NCI-H748 (cell line): Measurements from ENCODE around the gene PDE6G.

Experiments used
- DNase-seq: peaks from one replicate; lab custom pipeline; 2025; ENCODE audit not compliant: unreplicated experiment; lab: John Stamatoyannopoulos, UW

PDE6G gene

DNA sequence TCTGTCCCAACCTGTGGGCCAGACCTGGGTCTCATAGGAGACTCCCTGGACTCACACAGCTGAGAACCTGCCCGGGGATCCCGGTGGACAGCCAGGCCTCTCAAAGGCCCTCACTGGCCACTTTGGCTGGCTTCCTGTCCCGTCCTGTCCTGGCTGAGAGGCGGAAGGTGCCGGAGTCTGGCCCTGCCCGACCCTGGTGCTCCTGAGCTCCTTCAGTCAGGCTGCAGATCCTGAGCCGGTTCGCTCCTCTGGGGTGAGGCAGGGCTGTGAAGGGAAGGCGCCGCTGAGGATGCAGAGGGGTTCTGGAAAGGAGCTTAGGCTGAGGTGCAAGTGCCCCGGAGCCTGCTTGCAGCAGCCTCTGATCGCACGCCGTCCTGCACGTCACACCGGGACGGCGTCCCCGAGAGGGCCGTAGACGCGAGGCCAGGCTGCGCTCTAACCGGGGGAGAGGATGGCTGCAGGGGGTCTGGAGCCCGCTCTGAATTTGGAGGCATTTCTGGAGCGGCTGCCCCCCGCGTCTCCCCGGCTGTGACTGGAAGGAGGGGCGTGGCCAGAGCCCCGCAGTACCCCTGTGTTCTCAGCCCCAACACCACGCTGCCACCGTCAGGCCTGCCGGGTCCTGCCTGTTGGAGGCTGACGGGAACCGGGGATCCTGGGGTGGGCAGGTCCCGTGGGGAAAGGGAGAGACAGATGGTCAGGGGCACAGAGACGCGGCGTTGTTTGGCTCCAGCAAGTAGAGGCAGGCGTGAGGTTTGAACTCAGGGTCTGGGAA lies 31.6 kb upstream of the PDE6G start:
- no peak for DNase-seq

DNA sequence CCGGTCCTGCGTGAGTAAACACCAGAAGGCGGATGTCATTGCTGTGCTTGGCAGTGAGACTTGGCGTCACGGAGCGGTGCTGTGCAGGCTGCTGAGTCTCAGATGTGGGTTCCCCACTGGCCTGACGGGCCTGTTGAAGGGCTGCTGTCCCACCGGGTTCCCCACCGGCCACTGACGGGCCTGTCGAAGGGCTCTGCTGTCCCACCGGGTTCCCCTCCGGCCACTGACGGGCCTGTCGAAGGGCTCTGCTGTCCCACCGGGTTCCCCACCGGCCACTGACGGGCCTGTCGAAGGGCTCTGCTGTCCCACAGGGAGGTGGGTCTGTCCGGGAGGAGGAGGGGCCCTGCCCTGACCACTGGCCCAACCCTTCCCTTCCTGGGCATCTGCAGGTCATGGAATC lies 30.3 kb upstream of the PDE6G start:
- DNase-seq: no peak

DNA sequence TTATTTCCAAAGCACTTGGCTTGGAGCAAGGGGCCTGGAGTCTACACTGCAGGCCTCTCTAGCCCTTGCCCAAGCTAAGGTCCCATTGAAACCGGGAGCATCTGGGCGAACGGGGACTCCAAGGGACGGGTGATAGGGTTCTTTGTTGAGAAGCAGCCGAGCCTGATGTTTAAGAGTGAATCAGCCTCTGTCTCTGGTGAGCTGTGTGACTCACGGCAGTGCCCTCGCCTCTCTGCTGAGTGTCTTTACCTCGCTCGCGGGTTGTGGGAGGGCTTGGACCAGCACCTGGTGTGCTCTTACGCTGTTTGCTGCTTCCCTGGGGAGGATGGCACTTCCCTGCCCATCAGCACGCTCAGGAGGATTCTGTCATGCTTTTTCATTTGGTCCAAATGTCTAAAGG lies 28.8 kb upstream of the PDE6G start:
- DNase-seq: peak; percentile 16

DNA sequence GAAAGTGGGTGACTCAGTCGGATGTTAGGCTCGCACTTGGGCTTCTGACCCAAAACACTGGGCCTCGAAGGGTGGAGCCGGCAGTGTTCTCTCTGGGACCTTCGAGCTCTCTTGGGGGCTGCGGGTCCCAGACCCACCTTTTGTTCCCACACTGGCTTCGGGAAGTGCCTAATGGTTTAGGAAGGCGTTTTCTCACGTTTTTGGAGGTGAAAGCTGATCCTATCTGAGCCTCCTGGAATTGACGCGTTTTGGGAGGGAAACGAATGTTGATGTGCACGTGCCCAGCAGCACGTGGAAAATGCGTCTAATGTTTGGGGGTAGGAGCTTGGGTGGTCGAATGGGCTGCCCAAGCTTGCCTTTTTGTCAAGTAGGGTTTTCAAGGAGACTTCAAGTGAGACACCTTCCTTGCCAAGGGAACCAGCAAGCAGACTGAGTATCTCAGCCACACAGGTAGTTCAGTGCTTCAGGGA lies 28.1 kb upstream of the PDE6G start:
- no peak for DNase-seq

DNA sequence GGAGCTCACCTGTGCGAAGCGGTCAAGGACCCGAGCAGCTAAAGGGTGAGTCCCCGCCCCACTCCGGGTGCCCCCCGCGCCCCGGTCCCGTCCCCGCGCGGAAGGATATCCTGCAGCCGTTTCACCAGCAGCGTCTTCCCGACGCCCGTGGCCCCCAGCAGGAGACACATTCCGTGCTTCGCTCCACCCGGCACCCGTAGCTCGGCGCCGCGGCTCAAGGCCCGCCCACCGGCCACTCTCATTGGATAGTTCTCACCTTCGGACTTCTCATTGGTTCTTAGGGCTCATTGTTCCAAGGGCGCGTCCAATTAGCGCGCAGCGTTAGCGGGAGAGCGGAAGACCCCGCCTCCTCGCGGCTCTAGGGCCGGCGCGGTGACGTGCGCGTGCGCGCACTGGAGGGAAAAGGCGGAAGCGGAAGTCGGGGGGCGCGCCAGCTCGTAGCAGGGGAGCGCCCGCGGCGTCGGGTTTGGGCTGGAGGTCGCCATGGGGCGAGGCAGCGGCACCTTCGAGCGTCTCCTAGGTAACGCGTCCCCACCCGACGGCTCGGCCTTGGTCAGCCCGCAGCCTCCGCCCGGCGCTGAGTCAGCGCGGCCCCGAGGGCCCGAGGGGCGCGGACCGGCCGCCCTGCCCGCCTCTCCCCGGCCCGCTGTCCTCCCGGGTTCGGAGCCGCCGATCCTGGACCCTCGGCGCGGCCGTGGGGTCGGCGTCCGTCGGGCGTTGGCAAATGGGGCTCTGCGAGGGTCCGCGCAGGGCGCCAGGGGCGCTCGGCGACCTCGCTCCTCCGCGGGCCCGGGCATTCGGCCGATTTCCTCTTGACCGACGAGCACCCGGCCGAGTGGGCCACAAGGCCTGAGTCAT lies 27.5 kb upstream of the PDE6G start, which contains the start of the genes ARL16 and HGS:
Gene ARL16, minus strand, starts transcription at position 214 of the 858 bp plus-strand sequence. Its CDS starts 44 bp downstream, at position 170.
Gene HGS, plus strand, starts transcription at position 428 of the 858 bp plus-strand sequence. Its CDS starts 56 bp downstream, at position 484.
- peak; percentile 100 for DNase-seq

DNA sequence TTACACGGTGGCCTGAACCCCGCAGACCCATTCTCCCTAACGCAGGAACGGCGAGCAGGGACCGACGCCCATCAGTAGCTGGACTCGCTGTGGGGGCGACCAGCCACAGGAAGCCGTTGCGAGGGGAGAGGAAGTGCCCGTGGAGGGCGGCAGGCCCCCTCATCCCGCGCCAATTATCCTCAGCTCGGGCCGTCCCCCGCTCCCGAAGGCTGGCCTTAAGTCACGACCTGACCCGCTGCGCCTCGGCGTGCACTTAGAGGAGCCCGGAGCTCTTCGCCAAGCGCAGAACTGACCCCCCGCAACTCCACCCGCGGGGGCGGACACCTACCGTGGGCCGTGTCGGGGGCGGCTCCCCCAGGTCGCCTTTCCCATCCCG lies 26.9 kb upstream of the PDE6G start:
- DNase-seq: peak; percentile 65

DNA sequence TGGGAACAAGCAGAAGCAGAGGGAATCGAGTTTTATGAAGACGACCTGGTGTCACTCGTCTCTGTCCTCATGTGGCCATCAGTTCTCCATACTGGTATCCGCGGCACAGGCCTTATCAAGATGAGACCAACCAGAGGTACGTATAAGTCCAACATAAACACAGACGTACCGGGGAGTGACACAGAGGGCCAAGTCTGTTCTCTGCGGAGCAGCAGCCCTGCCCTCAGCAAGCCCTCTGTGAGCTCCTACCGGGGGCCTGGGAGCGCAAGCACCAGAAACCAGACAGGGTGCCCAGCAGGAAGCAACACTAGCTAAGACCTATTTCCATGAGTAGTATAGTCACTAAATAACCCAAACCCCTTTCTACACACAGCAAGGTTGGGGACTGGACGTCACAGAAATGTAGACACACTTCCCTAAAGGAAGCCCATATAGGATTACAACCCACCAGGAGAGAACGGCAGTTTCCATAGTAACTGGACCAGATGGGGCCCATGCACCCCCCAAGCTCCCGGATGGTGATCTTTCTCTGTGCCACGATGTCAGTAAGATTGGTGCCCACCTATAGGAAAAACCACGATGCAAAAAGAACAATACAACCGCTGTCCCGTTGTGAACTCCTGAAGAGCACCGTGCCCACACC lies 26.3 kb upstream of the PDE6G start:
- DNase-seq: peak; percentile 31

DNA sequence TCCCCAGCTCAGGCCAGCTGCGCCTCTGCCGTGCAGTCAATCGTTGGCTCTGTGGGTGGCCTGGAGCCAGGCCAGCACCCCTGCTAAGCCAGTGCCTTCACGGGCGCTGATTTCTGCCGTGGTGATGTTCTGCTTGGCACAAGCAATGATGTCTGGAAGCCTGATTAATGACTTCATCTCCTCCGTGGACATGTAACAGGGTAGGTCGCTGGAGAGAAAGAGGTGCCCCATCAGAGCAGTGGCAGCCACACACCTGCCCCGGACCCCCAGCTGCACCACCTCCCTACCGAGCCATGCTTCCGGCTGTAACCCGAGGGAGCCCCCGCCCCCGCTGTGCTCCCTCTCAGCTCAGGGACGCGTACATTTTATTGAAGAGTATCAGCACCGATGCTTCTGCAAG lies 25.3 kb upstream of the PDE6G start:
- no peak for DNase-seq

DNA sequence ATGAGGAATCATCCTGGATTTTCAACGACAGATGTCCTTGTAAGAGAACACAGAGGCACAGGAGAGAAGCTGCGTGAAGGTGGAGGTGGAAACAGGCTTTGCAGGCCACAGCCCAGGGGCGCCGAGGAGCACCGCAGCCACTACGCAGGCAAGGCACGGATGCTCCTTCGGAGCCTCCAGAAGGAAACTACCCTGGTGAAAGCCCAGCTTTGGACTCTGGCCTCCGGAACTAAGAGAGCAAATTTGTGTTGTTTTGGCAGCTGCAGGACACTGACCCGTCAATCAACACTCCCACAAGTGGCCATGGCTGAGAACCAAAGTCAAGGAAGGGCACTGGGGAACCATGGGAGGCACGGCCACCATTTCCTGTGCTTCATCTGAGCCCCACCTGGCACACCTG lies 23.8 kb upstream of the PDE6G start:
- DNase-seq: no peak

DNA sequence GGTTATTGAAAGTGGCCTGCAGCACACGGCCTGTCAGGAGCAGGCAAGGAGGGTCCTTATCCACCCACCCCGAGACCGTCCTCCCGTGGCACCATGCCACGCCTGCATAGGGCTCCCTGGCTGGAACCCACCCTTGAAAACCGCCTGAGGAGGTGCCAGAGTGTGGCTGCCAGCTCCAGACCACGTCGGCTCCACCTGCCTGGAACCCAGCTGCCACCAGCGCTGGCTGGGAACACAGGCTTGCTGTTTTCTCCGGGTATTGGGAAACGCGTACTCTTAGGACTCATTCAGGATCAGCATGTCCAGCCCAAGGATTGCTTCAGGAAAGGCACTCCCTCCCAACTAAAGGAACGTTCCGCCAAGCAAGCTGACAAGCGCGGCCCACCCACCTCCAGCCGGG lies 20.6 kb upstream of the PDE6G start:
- no peak for DNase-seq

DNA sequence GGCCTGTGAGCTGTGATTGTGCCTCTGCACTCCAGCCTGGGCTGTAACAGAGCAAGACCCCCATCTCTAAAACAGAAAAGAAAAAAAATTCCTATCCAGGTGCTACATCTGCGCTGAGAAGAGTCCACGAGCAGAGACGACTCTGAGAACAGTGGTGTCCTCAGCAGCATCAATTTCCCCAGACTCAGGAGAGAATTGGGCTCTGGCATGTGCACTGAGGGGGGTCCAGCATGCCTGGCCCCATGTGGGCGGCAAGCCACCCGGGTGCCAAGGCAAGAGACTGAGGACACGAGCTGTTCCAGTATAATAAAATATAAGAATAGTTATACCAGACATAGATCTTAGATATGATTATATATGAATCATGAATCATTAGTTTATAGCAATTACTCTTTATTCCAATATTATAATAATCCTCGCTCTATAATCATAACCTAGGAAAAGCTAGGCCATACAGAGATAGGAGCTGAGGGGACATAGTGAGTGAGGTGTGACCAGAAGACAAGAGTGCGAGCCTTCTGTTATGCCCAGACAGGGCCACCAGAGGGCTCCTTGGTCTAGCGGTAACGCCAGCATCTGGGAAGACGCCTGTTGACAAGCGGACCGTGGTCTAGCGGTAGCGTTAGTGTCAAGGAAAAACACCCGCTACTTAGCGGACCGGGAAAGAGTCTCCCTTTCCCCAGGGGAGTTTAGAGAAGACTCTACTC lies 19.3 kb upstream of the PDE6G start:
- DNase-seq: peak; percentile 35

DNA sequence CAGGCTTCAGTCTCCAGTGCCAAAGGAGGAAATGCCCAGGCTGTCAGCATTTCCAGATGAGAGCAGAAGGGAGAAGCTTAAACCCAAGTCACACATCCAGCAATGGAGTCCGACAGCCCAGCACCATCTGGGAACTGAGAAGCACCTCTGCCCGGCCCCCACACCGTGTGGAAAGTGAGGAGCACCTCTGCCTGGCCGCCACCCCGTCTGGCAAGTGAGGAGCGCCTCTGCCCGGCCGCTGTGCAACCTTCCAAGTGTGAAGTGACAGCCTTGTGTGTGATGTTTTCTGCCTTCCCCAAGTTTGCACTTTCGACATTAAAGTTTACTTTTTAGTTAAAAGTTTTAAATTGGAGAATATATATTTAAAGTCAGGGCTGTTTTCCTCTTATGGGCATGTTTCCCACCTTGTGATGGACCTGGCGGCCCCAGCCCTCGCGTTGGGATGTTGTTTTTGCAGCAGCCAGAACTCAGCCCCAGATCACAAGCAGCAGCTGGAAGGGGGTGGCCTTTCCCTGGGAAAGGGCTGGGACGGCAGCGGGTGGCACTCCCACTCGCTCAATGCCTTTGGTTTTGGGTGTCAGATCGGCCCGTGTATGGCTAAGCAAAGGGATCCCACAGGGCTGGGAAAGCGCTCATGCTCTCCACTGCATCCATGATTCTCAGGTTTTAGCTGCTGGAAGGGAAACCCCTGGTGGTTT lies 17.4 kb upstream of the PDE6G start:
- DNase-seq: no peak

DNA sequence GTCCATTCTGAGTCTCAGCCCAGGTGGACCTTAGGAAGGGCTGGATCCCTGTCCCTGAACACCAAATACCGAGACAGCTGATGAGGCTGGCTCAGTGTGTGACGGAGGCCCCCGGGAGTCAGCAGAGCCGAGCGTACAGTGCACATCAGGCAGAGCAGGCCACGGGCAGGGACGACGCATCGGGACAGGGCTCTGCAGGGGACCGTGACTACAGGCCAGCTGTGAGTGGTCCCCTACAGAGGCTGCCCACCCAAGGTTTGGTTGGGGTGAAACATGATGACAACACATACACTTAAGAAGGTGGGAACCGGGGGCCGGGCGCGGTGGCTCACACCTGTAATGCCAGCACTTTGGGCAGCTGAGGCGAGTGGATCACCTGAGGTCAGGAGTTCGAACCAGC lies 16.6 kb upstream of the PDE6G start:
- DNase-seq: no peak

DNA sequence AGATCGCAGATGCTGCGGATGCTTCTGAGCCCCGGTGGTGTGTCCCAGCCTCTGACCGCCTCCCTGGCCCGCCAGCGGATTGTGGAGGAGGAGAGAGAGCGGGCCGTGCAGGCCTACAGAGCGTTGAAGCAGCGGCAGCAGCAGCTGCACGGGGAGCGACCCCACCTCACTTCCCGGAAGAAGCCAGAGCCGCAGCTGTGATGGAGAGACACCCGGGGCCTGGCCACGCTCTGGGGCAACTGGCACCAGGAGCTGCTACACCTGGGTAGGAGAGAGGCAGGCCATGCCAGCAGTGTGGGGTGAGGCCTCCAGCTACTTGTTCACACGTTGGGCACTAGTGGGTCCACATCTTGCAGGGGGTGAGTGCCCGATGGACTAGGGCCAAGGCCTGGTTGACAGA lies 16.2 kb upstream of the PDE6G start:
- DNase-seq: no peak

DNA sequence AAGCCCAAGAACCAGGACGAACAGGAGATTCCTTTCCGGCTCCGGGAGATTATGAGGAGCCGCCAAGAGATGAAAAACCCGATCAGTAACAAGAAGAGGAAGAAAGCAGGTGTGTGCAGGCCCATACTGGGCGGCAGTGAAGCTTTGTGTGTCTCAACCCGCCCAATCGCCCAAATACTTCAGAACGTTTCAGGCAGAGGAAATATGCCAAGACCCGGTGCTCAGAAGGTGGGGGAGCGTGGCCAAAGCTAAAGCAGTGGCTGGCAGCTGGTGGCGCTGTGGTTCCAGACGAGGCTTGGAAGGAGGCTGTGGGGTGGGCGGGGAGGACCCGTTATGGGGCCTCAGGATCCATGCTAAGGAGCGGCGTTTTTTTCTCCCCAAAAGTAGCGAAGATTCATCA lies 11.4 kb upstream of the PDE6G start:
- no peak for DNase-seq

DNA sequence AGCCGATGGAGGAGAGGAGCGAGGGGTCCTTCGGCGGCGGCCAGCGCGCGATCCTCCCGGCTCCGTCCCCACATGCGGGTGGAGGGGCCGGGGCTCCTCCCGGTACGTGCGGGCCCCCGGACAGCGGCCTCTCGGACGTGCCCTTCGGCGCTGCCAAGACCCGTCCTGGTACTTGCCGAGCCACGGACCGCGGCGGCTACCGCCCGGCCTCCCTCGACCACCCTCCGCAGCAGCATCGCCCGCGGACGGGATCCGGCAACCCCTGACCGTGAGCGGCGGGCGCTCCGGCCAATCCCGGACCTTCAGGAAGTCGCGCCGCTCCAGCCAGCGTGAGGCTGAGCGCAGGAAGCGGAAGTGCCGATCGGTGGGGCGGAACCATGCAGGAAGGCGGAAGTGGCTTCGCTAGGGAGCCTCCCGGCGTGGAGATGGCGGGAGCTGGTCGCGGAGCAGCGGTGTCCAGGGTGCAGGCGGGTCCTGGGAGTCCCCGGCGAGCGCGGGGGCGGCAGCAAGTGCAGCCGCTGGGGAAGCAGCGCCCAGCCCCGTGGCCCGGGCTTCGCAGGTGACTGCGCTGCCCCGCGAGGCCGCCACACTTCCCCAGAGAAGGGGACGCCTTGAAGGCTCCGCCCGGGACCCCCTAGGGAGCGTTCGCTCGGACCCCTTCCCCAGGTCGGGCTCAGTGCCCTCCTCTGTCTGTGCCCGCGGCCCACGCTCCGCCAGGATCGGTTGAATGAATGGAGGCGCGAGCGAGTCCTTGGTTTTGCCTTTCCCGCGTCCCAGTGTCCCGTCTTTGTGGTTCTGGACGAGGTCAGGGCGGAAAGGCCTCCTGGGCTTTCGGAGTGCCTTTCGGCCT lies 10.2 kb upstream of the PDE6G start, which contains the start of the genes CCDC137 and OXLD1:
Gene CCDC137, plus strand, starts transcription at position 396 of the 850 bp plus-strand sequence. Its CDS starts 30 bp downstream, at position 426.
Gene OXLD1, minus strand, starts transcription at position 264 of the 850 bp plus-strand sequence. Its CDS starts 28 bp downstream, at position 236.
- peak; percentile 98 for DNase-seq

DNA sequence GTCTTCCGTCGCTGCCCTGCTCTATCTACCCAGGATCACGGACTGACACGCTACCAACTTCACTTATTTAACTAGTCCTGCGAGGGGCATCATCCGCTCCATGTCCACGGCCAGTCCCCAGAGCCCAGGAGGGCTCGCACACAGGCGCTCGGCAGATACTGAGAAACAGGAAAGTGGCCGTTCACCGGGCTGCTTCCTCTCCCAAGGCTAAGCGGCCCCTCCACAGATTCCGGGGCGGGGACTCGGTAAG lies 9.7 kb upstream of the PDE6G start:
- DNase-seq: peak; percentile 72

DNA sequence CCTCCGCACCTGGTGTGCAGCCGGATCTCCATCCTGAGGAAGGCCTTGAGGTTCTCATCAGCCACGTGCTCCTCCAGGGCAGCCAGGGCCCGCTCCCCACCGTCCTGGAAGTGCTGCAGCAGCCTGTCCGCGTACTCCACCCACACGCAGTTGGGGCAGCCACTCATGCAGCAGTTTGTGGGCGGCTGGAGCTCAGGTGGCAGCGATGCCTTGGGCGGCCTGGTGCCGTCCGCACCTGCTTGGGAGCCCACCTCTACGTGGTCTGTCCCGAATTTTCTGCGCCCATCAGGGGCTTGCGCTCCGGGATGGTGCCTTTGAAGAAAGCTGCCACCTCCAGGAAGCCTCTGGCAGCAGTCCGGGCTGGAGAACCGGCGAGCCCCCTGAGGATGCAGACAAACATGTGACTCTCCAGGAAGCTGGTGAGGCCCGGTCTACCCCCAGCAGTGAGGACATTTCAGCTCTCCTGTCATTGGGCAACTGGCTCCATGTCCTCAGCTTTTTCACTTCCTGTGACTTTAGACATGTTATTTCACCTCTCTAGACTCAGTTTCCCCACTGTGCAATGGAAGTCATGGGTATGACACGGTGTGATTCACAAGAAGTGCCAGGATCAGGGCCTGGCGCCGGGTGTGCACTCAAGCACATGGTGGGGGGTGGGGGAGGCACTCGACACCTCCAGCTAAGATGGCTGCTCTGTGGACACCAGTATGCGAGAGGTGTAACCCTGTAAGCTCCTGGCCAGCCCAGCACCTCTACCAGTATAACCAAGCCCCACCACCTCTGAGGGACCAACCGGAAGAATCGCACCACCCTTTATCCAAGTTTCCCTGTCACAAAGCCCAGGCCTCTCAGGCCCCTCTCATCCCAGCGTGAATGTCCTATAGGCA lies 9.1 kb upstream of the PDE6G start:
- DNase-seq: peak; percentile 49
